ENCODE results near the gene DMD. TPM values are rescaled to one million over a fixed set of nuclear protein-coding genes. Genes with fewer than 3 reads are reported as not detected.
"Not testable (repeated sequence)": the region's sequence is repeated elsewhere in the genome, so short reads cannot be mapped to it uniquely, and the experiment has no call there.

Gene DMD
- total and polyA plus RNA-seq, 2 experiments from 2014 or later, result 73.5 to 90.7 TPM

- Histone ChIP-seq H3K27ac (no peak overlapping the region), H3K36me3 (no peaks in the 10 kb centered on the region), H3K9me3 (ENCODE audit: low read depth) (no peaks in the 10 kb centered on the region), H3K4me1 (ENCODE audit: low read depth) (no peaks in the 10 kb centered on the region), H3K27me3 (no peaks in the 10 kb centered on the region), H3K4me3 (no peak overlapping the region)
- DNase-seq (ENCODE audit: low read depth in 1 of 2, low spot score in 1 of 2), result no peak
- TF ChIP-seq, protein P1, sequence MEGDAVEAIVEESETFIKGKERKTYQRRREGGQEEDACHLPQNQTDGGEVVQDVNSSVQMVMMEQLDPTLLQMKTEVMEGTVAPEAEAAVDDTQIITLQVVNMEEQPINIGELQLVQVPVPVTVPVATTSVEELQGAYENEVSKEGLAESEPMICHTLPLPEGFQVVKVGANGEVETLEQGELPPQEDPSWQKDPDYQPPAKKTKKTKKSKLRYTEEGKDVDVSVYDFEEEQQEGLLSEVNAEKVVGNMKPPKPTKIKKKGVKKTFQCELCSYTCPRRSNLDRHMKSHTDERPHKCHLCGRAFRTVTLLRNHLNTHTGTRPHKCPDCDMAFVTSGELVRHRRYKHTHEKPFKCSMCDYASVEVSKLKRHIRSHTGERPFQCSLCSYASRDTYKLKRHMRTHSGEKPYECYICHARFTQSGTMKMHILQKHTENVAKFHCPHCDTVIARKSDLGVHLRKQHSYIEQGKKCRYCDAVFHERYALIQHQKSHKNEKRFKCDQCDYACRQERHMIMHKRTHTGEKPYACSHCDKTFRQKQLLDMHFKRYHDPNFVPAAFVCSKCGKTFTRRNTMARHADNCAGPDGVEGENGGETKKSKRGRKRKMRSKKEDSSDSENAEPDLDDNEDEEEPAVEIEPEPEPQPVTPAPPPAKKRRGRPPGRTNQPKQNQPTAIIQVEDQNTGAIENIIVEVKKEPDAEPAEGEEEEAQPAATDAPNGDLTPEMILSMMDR (IDR thresholded peaks at IDR 0.05; ENCODE audit: low read depth, low read length), result no peak
These were observed 930.4 kb downstream of the DMD start for GRCh38 chrX:32280921-32281320.

- H3K4me1 ChIP-seq (ENCODE audit: low read depth), result no peaks in the 10 kb centered on the region
- DNase-seq (ENCODE audit: low read depth in 1 of 2, low spot score in 1 of 2), result no peak
- no peaks in the 10 kb centered on the region for H3K36me3 ChIP-seq
- TF ChIP-seq, protein P1 (IDR thresholded peaks at IDR 0.05; ENCODE audit: low read depth, low read length), result no peak
- H3K27me3 ChIP-seq, result no peaks in the 10 kb centered on the region
- no peak overlapping the region for H3K27ac ChIP-seq
- H3K9me3 ChIP-seq (ENCODE audit: low read depth), result no peaks in the 10 kb centered on the region
- no peak overlapping the region for H3K4me3 ChIP-seq
These were observed 930.9 kb downstream of the DMD start for GRCh38 chrX:32280489-32280888.

GRCh38 chrX:32276153-32276552 is 935.2 kb downstream of the DMD start:
- TF ChIP-seq, protein P1 (IDR thresholded peaks at IDR 0.05; ENCODE audit: low read depth, low read length), result no peak
- no peaks in the 10 kb centered on the region for H3K36me3 ChIP-seq
- no peak overlapping the region for H3K4me3 ChIP-seq

DNA sequence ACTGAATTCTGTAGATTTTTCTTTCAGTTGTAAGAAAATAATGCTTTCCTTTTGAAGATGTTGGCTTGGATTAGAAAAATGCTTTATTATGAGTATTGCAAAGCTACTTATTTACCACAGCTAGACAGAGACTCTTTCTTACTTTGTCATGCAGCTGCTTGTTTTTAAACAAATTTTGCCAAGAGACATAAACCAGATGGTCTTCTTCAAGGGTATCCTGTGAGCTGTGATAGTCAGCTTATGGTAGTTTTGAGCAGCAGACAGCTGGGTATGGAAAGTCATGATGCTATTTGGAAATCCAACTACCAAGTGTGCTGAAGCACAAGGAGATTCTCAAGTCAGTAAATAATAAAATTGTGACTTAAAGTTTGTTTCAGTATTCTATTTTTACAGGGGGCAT is 941.5 kb downstream of the DMD start:
- Histone ChIP-seq H3K36me3 (no peaks in the 10 kb centered on the region), H3K27ac (no peak overlapping the region)
- TF ChIP-seq, protein P1 (IDR thresholded peaks at IDR 0.05; ENCODE audit: low read depth, low read length), result no peak

More at GRCh38 chrX:32276153-32276552, 935.2 kb downstream of the DMD start:
- Histone ChIP-seq H3K4me1 (ENCODE audit: low read depth) (peaks cover 9% of the 10 kb centered on the region), H3K9me3 (ENCODE audit: low read depth) (no peaks in the 10 kb centered on the region), H3K27me3 (no peaks in the 10 kb centered on the region), H3K27ac (no peak overlapping the region)
- DNase-seq (ENCODE audit: low read depth in 1 of 2, low spot score in 1 of 2), result no peak

GRCh38 chrX:32268207-32268606 is 943.1 kb downstream of the DMD start:
- Histone ChIP-seq H3K27me3 (no peaks in the 10 kb centered on the region), H3K4me3 (no peak overlapping the region), H3K9me3 (ENCODE audit: low read depth) (no peaks in the 10 kb centered on the region), H3K36me3 (no peaks in the 10 kb centered on the region), H3K4me1 (ENCODE audit: low read depth) (no peaks in the 10 kb centered on the region), H3K27ac (no peak overlapping the region)
- TF ChIP-seq, protein P1 (IDR thresholded peaks at IDR 0.05; ENCODE audit: low read depth, low read length), result no peak
- no peak for DNase-seq (ENCODE audit: low read depth in 1 of 2, low spot score in 1 of 2)

More for the DNA sequence above, 941.5 kb downstream of the DMD start:
- Histone ChIP-seq H3K4me1 (ENCODE audit: low read depth) (peaks cover 8% of the 10 kb centered on the region), H3K4me3 (no peak overlapping the region), H3K9me3 (ENCODE audit: low read depth) (no peaks in the 10 kb centered on the region), H3K27me3 (no peaks in the 10 kb centered on the region)
- DNase-seq (ENCODE audit: low read depth in 1 of 2, low spot score in 1 of 2), result no peak

DNA sequence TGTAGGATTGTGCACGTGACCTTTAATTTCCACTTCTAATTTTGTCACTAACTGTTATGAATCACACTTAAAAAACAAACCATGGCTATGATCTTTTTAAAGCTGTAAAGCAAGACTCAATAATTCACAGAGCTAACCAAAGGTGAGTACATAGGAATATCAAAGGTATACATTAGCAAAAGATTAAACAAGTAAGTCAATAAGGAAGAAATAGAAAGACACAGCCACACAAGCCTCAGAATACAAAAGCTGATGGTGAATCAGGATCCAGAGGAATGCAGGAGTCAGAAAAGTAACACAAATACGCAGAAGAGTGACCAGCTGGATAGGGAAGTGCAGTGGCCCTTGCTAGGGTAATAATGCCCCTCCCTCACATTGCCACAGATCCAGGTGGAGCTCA is 943.6 kb downstream of the DMD start:
- TF ChIP-seq, protein P1 (IDR thresholded peaks at IDR 0.05; ENCODE audit: low read depth, low read length), result no peak
- no peak for DNase-seq (ENCODE audit: low read depth in 1 of 2, low spot score in 1 of 2)
- no peak overlapping the region for H3K4me3 ChIP-seq
- H3K4me1 ChIP-seq (ENCODE audit: low read depth), result no peaks in the 10 kb centered on the region
- no peak overlapping the region for H3K27ac ChIP-seq
- H3K36me3 ChIP-seq, result no peaks in the 10 kb centered on the region
- no peaks in the 10 kb centered on the region for H3K9me3 ChIP-seq (ENCODE audit: low read depth)
- no peaks in the 10 kb centered on the region for H3K27me3 ChIP-seq

GRCh38 chrX:32246675-32247074 is 964.7 kb downstream of the DMD start:
- H3K27ac ChIP-seq; H3K36me3 ChIP-seq; H3K4me3 ChIP-seq; H3K27me3 ChIP-seq; H3K9me3 ChIP-seq (ENCODE audit: low read depth); H3K4me1 ChIP-seq (ENCODE audit: low read depth): not testable (repeated sequence)
- peak; percentile 5 to 32 for DNase-seq (ENCODE audit: low read depth in 1 of 2, low spot score in 1 of 2)

Measured in cardiac muscle cell (in vitro differentiated cells and primary cell).